ENCODE data around the gene C2orf92. TPM values are rescaled to one million over a fixed set of nuclear protein-coding genes. Genes with fewer than 3 reads are reported as not detected.
A peak's percentile ranks its signal among the peaks of the same experiment; 100 is the strongest.
"Not testable (repeated sequence)": the region's sequence is repeated elsewhere in the genome, so short reads cannot be mapped to it uniquely, and the experiment has no call there.

Gene C2orf92
- total RNA-seq, 1 donor, result 2.5 TPM

DNA sequence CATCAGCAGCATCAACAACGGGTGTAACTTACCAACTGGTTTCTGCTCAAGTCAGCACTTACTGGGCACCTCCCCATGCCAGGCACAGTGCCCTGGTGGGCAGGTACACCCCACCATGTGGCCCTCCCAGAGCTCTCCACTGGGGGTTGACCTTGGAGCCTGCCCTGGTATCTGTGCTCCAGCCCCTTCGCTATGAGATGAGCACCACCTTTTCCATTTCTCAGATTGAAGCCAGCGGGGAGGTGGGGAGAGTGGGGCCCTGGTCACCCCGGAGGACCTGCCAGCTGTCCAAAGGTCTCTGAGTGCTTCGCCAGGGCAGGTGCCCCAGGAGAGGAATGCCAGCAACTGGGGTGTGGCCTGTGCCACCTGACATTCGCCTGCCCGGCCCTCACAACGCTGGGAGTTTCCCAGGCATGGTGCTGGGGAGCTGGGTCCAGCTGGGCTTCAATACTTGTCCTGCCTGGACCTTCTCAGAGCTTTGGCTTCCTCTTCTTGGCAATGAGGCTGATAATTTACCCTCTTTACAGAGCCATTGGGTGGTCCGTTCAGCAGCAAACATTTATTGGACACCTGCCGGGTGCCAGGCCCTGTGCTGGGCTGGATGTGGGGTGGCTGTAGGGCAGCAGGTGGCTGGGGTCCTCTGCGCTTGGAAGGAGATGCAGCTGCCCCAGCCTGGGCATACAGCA lies 38.0 kb downstream of the C2orf92 start:
- Histone ChIP-seq H3K27me3 (ENCODE audit: insufficient read depth, low read length) (peaks cover 12% of the 10 kb centered on the region), H4K20me1 (ENCODE audit: insufficient read depth, low read length) (no peaks in the 10 kb centered on the region), H3K4me2 (ENCODE audit: insufficient read depth, low read length) (no peak overlapping the region), H3K4me1 (ENCODE audit: insufficient read depth, low read length) (peaks cover under 1% of the 10 kb centered on the region), H2AFZ (ENCODE audit: low read length) (no peak overlapping the region), H3K79me2 (ENCODE audit: insufficient read depth, low read length) (no peaks in the 10 kb centered on the region), H3K9me3 (ENCODE audit: low read depth, low read length) (no peaks in the 10 kb centered on the region), H3K4me3 (ENCODE audit: insufficient read depth, low read length) (no peak overlapping the region), H3K27ac (ENCODE audit: low read depth, low read length) (no peak overlapping the region), H3K36me3 (ENCODE audit: insufficient read depth, low read length) (no peaks in the 10 kb centered on the region)
- DNase-seq (ENCODE audit: insufficient read length, low spot score, missing footprints), result peak; percentile 55
- TF ChIP-seq, protein P1, sequence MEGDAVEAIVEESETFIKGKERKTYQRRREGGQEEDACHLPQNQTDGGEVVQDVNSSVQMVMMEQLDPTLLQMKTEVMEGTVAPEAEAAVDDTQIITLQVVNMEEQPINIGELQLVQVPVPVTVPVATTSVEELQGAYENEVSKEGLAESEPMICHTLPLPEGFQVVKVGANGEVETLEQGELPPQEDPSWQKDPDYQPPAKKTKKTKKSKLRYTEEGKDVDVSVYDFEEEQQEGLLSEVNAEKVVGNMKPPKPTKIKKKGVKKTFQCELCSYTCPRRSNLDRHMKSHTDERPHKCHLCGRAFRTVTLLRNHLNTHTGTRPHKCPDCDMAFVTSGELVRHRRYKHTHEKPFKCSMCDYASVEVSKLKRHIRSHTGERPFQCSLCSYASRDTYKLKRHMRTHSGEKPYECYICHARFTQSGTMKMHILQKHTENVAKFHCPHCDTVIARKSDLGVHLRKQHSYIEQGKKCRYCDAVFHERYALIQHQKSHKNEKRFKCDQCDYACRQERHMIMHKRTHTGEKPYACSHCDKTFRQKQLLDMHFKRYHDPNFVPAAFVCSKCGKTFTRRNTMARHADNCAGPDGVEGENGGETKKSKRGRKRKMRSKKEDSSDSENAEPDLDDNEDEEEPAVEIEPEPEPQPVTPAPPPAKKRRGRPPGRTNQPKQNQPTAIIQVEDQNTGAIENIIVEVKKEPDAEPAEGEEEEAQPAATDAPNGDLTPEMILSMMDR (IDR thresholded peaks at IDR 0.05; ENCODE audit: extremely low read depth, low read depth, low read length), result no peak

DNA sequence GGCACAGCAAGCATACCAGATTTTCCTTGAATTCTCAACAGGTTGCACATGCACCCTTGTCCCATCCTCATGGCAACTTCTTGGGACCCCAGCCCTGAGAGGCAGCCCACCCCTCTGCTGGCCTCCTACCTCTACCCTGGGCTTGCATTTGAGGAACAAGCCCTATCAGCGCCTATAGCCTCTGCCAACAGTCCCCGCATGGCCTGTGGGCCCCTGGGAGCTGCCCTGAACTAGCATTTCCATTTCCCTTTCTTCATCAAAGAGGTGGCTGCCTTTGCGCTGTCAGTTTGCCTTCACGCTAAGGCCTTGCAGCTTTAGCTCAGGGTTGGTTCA lies 38.5 kb downstream of the C2orf92 start:
- no peak overlapping the region for H2AFZ ChIP-seq (ENCODE audit: low read length)
- no peaks in the 10 kb centered on the region for H3K36me3 ChIP-seq (ENCODE audit: insufficient read depth, low read length)
- H3K4me1 ChIP-seq (ENCODE audit: insufficient read depth, low read length), result no peaks in the 10 kb centered on the region
- no peaks in the 10 kb centered on the region for H3K9me3 ChIP-seq (ENCODE audit: low read depth, low read length)
- TF ChIP-seq, protein P1 (IDR thresholded peaks at IDR 0.05; ENCODE audit: extremely low read depth, low read depth, low read length), result no peak
- H3K4me3 ChIP-seq (ENCODE audit: insufficient read depth, low read length), result no peak overlapping the region
- no peaks in the 10 kb centered on the region for H3K79me2 ChIP-seq (ENCODE audit: insufficient read depth, low read length)
- H3K27ac ChIP-seq (ENCODE audit: low read depth, low read length), result no peak overlapping the region
- no peak overlapping the region for H3K4me2 ChIP-seq (ENCODE audit: insufficient read depth, low read length)
- peak; percentile 38 for DNase-seq (ENCODE audit: insufficient read length, low spot score, missing footprints)
- H3K27me3 ChIP-seq (ENCODE audit: insufficient read depth, low read length), result peaks cover 12% of the 10 kb centered on the region
- no peaks in the 10 kb centered on the region for H4K20me1 ChIP-seq (ENCODE audit: insufficient read depth, low read length)

DNA sequence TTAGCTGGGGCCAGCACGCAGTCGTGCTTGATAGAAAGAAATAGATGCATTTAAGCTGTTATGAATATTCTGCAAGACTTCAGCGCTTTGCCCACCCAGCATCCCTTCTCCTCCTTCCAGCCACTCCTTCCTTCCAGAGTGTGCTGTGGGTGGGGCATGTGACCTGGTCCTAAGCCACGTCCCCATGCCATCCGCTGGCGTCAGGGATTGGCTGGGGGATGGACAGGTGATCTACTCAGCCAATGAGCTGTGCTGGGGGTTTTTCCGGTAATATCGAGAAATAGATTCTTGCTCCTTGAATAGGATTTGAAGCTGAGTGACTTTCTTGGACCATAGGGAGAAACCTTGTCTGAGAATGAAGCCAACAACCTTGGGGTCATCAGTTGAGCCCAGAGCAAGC lies 39.1 kb downstream of the C2orf92 start:
- no peaks in the 10 kb centered on the region for H3K36me3 ChIP-seq (ENCODE audit: insufficient read depth, low read length)
- DNase-seq (ENCODE audit: insufficient read length, low spot score, missing footprints), result peak; percentile 32

DNA sequence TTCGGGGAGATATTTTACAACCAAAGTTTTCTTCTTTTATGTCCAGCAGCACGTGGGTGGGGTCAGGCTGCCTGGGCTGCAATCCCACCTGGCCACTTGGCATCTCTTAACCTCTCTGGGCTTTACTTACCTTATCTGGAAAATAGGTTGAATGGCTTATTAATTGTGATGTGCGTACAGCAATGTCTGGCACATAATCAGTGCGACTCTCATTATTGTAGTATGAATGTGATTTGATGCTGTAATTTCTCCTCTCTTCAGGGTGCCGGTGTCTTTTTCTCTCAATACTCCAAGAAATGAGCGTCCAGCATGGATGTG lies 41.8 kb downstream of the C2orf92 start:
- Histone ChIP-seq H3K4me1 (ENCODE audit: insufficient read depth, low read length) (no peaks in the 10 kb centered on the region), H3K27ac (ENCODE audit: low read depth, low read length) (no peak overlapping the region), H3K9me3 (ENCODE audit: low read depth, low read length) (no peaks in the 10 kb centered on the region), H4K20me1 (ENCODE audit: insufficient read depth, low read length) (no peaks in the 10 kb centered on the region), H3K4me2 (ENCODE audit: insufficient read depth, low read length) (no peak overlapping the region), H2AFZ (ENCODE audit: low read length) (no peak overlapping the region), H3K4me3 (ENCODE audit: insufficient read depth, low read length) (no peak overlapping the region), H3K79me2 (ENCODE audit: insufficient read depth, low read length) (no peaks in the 10 kb centered on the region), H3K27me3 (ENCODE audit: insufficient read depth, low read length) (peaks cover 12% of the 10 kb centered on the region), H3K36me3 (ENCODE audit: insufficient read depth, low read length) (no peaks in the 10 kb centered on the region)
- TF ChIP-seq, protein P1 (IDR thresholded peaks at IDR 0.05; ENCODE audit: extremely low read depth, low read depth, low read length), result no peak
- peak; percentile 55 for DNase-seq (ENCODE audit: insufficient read length, low spot score, missing footprints)

More for the DNA sequence above, 39.1 kb downstream of the C2orf92 start:
- Histone ChIP-seq H2AFZ (ENCODE audit: low read length) (no peak overlapping the region), H3K9me3 (ENCODE audit: low read depth, low read length) (no peaks in the 10 kb centered on the region), H3K27me3 (ENCODE audit: insufficient read depth, low read length) (peaks cover 12% of the 10 kb centered on the region), H3K27ac (ENCODE audit: low read depth, low read length) (no peak overlapping the region), H3K79me2 (ENCODE audit: insufficient read depth, low read length) (no peaks in the 10 kb centered on the region), H3K4me2 (ENCODE audit: insufficient read depth, low read length) (no peak overlapping the region), H3K4me3 (ENCODE audit: insufficient read depth, low read length) (no peak overlapping the region), H4K20me1 (ENCODE audit: insufficient read depth, low read length) (no peaks in the 10 kb centered on the region), H3K4me1 (ENCODE audit: insufficient read depth, low read length) (no peaks in the 10 kb centered on the region)
- TF ChIP-seq, protein P1 (IDR thresholded peaks at IDR 0.05; ENCODE audit: extremely low read depth, low read depth, low read length), result no peak

DNA sequence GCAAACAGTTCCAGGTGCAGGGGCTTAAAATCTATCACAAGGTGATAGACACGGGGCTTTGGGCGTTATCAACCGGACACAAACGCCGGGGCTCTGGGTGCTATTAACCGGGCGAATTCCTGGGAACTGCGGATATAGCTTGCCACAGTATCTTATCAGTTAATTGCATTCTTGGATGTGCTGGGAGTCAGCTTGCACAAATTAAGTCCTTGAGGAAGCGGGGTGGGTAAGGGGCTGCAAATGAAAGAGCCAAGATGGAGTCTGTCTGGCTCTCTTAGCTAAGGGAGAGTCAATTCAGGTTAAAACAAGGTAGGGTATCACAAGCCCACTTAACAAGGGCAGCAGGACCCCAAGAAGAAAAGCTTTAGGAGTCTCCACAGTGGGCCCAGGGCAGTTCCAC lies 42.7 kb downstream of the C2orf92 start:
- H3K4me3 ChIP-seq (ENCODE audit: insufficient read depth, low read length); H2AFZ ChIP-seq (ENCODE audit: low read length); H3K4me2 ChIP-seq (ENCODE audit: insufficient read depth, low read length); DNase-seq (ENCODE audit: insufficient read length, low spot score, missing footprints); H3K4me1 ChIP-seq (ENCODE audit: insufficient read depth, low read length); H3K79me2 ChIP-seq (ENCODE audit: insufficient read depth, low read length); H3K9me3 ChIP-seq (ENCODE audit: low read depth, low read length); H3K36me3 ChIP-seq (ENCODE audit: insufficient read depth, low read length); H4K20me1 ChIP-seq (ENCODE audit: insufficient read depth, low read length); H3K27ac ChIP-seq (ENCODE audit: low read depth, low read length): not testable (repeated sequence)
- H3K27me3 ChIP-seq (ENCODE audit: insufficient read depth, low read length), result peaks cover 12% of the 10 kb centered on the region
